Astrocyte of the spinal cord (primary cell): Measurements from ENCODE around the gene THUMPD1.
"Not testable (repeated sequence)": the region's sequence is repeated elsewhere in the genome, so short reads cannot be mapped to it uniquely, and the experiment has no call there.

Source experiments
- DNase-seq: peaks from one replicate; pipeline ENCODE4 v3.0.0; 2011; ENCODE audit warnings: low read depth, low spot score
- H3K4me3 ChIP-seq: 2 replicates; pipeline ENCODE4 v1.5.1; 2011; ENCODE audit warnings: low read depth, mild to moderate bottlenecking, low read length, moderate library complexity
- CTCF ChIP-seq: IDR thresholded peaks from 2 replicates; pipeline ENCODE4 v1.5.1; 2012; ENCODE audit warnings: low read depth, mild to moderate bottlenecking, low read length, inconsistent platforms
- in situ Hi-C: cut with HindIII; loops from 2 replicates; pipeline ENCODE4 v1.10.0; 2017; ENCODE audit warnings: low sequenced_read_pairs

THUMPD1 gene

GRCh38 chr16:20773679-20774078 lies 32.1 kb upstream of the THUMPD1 start:
- in situ Hi-C loops: no loop called here
- DNase-seq: no peak
- H3K4me3 ChIP-seq: no peak overlapping the region
- no peak for TF ChIP-seq CTCF

- no peak overlapping the region for H3K4me3 ChIP-seq
- DNase-seq: no peak
- TF ChIP-seq CTCF: no peak
- in situ Hi-C loops: no loop called here
Observed at GRCh38 chr16:20768818-20769217, 27.2 kb upstream of the THUMPD1 start.

GRCh38 chr16:20768121-20768520 lies 26.5 kb upstream of the THUMPD1 start:
- no peak overlapping the region for H3K4me3 ChIP-seq
- TF ChIP-seq CTCF: no peak
- no peak for DNase-seq
- in situ Hi-C loops: no loop called here

GRCh38 chr16:20767577-20767976 lies 26.0 kb upstream of the THUMPD1 start:
- DNase-seq: no peak
- H3K4me3 ChIP-seq: no peak overlapping the region
- in situ Hi-C loops: no loop called here
- no peak for TF ChIP-seq CTCF

GRCh38 chr16:20766294-20766693 lies 24.7 kb upstream of the THUMPD1 start:
- in situ Hi-C loops: no loop called here
- no peak overlapping the region for H3K4me3 ChIP-seq
- no peak for DNase-seq
- no peak for TF ChIP-seq CTCF

GRCh38 chr16:20765732-20766131 lies 24.1 kb upstream of the THUMPD1 start:
- no peak for DNase-seq
- in situ Hi-C loops: no loop called here
- no peak for TF ChIP-seq CTCF
- no peak overlapping the region for H3K4me3 ChIP-seq

- H3K4me3 ChIP-seq, DNase-seq, in situ Hi-C loops: not testable (repeated sequence)
Observed at GRCh38 chr16:20764448-20764847, 22.8 kb upstream of the THUMPD1 start.
